HTR-8/SVneo (cell line): ENCODE measurements around the gene ZNF277.

Experiments used
- DNase-seq: peaks from one replicate; pipeline ENCODE4 v3.0.0; 2011; ENCODE audit warnings: low spot score, mixed read lengths; ENCODE audit not compliant: insufficient read length
- FAIRE-seq: peaks from 2 replicates; lab custom pipeline; 2011; peaks lifted over from hg19 to GRCh38; lab: Jason Lieb, UNC

ZNF277 gene

DNA sequence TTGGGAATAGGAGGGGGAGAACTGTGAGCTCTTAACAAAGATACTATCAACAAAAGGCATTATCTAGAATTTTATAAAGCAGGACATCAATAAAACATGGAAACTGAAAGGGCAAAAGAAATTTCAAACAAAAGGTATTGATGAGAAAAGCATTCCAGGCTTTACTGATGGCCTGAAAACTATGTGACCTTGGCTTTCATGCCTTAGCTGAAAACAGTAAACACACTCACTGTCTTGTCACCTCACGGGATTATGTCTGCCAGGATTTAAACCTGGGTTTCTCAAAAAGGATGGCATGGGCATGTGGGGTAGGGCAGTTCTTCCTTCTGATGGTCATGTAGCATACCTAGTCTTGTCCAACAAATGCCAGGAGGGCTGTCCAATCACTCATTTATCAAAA, 23.2 kb upstream of the ZNF277 start:
- FAIRE-seq (no peak), DNase-seq (no peak)

- no peak for DNase-seq
Measured at GRCh38 chr7:112184455-112184854, 22.0 kb upstream of the ZNF277 start.

GRCh38 chr7:112185005-112185834, 21.3 kb upstream of the ZNF277 start:
- FAIRE-seq (no peak), DNase-seq (no peak)

More at GRCh38 chr7:112184455-112184854, 22.0 kb upstream of the ZNF277 start:
- FAIRE-seq, result no peak

- FAIRE-seq (no peak), DNase-seq (no peak)
Measured at GRCh38 chr7:112186300-112186699, 20.2 kb upstream of the ZNF277 start.

GRCh38 chr7:112188257-112188656, 18.2 kb upstream of the ZNF277 start:
- FAIRE-seq, result no peak
- DNase-seq, result no peak

DNA sequence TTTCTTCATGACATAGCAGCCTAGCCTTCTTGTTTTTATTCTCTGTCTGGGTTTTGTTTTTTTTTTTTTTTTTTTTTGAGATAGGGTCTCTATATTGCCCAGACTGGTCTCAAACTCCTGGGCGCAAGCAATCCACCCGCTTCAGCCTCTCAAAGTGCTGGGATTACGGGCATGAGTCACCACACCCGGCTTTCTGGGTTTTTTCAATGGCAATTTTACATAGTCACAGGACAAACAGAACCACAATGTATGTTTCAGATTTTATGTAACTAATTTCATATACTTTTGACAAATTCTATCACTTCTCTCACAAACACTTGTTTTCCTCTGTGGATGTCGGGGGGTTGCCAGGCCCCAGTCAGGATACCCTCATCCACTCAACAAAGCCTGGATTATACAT, 16.8 kb upstream of the ZNF277 start:
- DNase-seq, result no peak
- FAIRE-seq, result no peak

- no peak for DNase-seq
- no peak for FAIRE-seq
Measured at GRCh38 chr7:112190120-112190519, 16.4 kb upstream of the ZNF277 start.

- DNase-seq (no peak), FAIRE-seq (no peak)
Measured at GRCh38 chr7:112192236-112193154, 14.0 kb upstream of the ZNF277 start.

- FAIRE-seq, result no peak
- no peak for DNase-seq
Measured at GRCh38 chr7:112193915-112194502, 12.5 kb upstream of the ZNF277 start.

- FAIRE-seq (no peak), DNase-seq (no peak)
Measured at GRCh38 chr7:112195717-112196116, 10.8 kb upstream of the ZNF277 start.

DNA sequence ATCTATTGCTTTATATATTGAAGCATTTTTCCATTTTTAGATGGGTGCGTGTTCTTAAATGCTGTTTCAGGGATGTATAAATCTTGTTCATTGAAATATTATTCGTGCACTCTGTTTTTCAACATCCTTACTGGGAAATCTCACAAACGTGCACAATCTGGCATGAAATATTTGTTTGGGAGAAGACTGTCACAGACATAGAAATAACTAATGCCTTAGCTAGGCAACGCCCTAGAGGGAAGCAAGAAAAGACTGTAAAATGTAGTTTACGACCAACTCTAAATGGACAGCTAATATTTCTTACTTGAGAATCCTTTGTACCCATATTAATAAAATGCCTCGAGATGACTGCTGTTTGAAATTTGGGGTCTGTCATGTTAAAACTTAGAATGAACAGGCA, 9.2 kb upstream of the ZNF277 start:
- no peak for DNase-seq
- FAIRE-seq, result no peak

GRCh38 chr7:112199035-112199655, 7.3 kb upstream of the ZNF277 start:
- FAIRE-seq, result no peak
- DNase-seq, result no peak

- FAIRE-seq, result no peak
- DNase-seq, result no peak
Measured at GRCh38 chr7:112199672-112200071, 6.8 kb upstream of the ZNF277 start.

DNA sequence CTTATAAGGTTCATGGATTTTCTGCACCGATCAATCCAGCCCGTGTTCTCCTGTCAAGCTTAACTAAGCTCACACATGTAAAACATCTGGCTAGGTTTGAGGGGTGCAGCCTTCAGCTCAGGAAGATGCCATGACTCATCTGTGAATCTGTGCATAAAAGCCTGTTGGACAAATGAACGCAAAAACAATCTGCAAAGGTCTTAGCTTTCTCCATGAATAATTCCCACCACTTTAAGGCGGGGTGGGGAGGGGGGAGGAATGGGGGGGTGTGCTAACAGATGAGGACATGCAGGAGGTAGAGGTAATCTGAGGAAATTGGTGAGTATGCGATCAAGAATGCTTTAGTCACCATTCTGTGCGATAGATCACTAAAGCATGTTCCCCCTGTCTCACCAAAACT, 5.1 kb upstream of the ZNF277 start:
- FAIRE-seq, result no peak
- DNase-seq, result no peak

DNA sequence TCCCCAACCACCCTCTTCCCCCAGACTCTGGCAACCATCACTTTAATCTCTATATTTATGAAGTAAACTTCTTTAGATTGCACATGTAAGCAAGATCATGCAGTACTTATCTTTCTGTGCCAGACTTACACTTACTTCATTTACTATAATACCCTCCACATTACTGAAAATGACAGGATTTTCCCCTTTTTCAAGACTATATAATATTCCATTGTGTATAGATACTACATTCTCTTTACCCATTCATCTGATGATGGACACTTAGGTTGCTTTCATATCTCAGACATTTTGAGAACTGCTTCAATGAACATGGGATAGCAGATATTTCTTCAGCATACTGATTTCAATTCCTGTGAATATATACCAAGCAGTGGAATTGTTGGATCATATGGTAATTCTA, 4.7 kb upstream of the ZNF277 start:
- FAIRE-seq (no peak), DNase-seq (no peak)

GRCh38 chr7:112202816-112203215, 3.7 kb upstream of the ZNF277 start:
- DNase-seq, result no peak
- no peak for FAIRE-seq

GRCh38 chr7:112203365-112203739, 3.1 kb upstream of the ZNF277 start:
- DNase-seq (no peak), FAIRE-seq (no peak)

DNA sequence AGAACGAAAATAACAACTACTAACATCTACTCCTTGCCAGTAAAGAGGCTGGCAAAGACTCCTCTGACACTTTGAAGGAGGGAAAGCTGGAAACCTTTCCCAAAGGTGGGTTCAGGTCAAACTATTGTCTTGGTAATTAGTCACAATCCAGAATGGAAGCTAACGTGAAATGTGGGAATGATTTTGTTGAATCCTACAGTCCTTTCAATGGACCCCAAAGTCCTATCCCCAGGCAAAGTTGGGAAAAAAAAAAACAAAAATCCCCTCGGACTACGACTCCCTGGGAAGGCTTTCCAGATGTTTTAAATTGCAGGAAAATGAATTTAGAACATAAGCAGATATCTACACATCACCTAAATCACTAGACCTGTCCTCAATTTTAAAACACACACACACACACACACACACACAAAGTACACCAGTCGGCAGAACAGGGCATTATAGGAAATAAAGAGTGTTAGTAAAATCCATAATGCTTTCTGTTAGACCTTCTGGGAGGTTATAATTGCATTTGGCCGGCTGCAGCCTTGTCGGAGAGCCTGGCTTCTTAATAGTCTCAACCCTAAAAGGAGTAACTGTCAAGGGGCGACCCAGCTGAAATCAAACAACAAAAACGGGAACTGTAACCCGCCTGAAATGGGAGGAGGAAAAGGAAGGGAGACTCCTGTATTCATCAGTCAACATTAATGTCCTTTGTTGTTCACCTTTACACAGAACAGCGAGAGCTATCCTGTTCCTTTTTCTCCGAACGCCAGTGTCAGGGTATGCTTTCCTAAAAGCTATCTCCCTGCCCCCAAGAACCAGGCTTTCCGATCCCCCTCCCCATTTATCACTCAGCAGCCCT, 1.8 kb upstream of the ZNF277 start:
- no peak for DNase-seq
- FAIRE-seq, result no peak

DNA sequence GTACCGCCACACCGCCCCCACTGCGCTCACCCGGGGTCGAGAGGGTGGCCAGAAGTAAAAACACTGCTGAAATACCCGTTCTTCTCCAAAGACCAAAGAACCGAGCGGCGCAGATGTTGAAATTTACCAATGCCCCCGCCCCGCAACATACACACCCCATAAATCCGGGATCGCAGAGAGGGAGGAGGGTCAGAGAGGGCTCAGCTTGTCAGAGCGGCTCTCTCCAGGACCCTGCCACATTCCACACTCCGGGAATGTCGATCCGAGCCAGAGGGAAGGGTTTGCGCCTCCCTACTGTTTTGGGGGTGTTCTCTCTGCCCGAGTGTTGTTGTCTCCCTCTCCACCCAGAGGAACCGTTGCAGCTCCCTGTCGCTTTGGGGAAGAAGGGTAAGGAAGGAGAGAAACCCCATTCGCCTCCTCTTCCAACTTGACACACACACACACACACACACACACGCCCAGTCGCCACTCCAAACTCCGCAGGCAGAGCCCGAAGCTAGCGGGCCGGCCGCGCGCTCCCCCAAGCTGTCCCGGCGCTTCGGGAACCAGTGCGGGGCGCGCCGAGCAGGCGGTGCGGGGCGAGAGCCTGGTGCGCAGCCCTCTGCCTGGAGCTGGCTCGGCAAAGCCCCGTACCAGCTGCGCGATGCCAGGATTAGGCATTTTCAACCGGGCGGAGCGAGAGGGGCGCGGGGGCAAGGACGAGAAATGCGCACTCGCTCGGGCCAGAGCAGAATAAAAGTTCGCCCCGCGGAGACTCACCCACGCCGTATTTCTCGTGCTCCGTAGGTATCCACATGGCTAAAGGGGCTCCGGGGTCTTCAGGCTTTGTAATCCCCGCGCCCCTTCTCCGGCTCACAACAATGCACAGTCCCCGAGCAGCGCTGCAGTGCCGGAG, 905 bp upstream of the ZNF277 start:
- no peak for DNase-seq
- no peak for FAIRE-seq
